ENCODE results near the gene IL20.

DNA sequence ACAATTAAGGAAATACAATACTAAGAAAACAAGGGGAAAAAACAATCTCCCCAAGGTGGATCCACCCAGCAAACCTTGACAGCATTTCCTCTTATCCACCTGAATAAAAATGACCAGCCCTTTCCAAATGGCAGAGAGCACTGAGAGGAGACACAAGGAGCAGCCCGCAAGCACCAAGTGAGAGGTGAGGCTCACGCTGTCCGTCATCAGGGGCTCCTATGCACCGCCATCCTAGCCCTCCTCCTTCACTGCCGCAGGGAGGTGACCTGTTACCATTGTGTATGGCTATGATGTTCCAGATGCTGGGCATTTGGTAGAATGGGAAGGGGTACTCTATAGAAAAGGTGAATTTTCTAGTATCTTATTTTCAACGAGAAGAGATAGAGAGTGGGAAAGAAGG lies 31.2 kb upstream of the IL20 start:
- TF ChIP-seq RAD21 (IDR thresholded peaks at IDR 0.05; ENCODE audit: low read depth) (no peak), FOXM1 (IDR thresholded peaks at IDR 0.05; ENCODE audit: borderline replicate concordance, low read depth) (no peak), EP300 (IDR thresholded peaks at IDR 0.05; ENCODE audit: borderline replicate concordance) (no peak), ZBTB7A (IDR thresholded peaks at IDR 0.05; ENCODE audit: low read depth) (no peak)
- TF ChIP-seq, protein P1, sequence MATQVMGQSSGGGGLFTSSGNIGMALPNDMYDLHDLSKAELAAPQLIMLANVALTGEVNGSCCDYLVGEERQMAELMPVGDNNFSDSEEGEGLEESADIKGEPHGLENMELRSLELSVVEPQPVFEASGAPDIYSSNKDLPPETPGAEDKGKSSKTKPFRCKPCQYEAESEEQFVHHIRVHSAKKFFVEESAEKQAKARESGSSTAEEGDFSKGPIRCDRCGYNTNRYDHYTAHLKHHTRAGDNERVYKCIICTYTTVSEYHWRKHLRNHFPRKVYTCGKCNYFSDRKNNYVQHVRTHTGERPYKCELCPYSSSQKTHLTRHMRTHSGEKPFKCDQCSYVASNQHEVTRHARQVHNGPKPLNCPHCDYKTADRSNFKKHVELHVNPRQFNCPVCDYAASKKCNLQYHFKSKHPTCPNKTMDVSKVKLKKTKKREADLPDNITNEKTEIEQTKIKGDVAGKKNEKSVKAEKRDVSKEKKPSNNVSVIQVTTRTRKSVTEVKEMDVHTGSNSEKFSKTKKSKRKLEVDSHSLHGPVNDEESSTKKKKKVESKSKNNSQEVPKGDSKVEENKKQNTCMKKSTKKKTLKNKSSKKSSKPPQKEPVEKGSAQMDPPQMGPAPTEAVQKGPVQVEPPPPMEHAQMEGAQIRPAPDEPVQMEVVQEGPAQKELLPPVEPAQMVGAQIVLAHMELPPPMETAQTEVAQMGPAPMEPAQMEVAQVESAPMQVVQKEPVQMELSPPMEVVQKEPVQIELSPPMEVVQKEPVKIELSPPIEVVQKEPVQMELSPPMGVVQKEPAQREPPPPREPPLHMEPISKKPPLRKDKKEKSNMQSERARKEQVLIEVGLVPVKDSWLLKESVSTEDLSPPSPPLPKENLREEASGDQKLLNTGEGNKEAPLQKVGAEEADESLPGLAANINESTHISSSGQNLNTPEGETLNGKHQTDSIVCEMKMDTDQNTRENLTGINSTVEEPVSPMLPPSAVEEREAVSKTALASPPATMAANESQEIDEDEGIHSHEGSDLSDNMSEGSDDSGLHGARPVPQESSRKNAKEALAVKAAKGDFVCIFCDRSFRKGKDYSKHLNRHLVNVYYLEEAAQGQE (IDR thresholded peaks at IDR 0.05; ENCODE audit: low read depth): no peak
- TF ChIP-seq, protein P2, sequence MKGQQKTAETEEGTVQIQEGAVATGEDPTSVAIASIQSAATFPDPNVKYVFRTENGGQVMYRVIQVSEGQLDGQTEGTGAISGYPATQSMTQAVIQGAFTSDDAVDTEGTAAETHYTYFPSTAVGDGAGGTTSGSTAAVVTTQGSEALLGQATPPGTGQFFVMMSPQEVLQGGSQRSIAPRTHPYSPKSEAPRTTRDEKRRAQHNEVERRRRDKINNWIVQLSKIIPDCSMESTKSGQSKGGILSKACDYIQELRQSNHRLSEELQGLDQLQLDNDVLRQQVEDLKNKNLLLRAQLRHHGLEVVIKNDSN (IDR thresholded peaks at IDR 0.05): no peak
- TF ChIP-seq, protein P3, sequence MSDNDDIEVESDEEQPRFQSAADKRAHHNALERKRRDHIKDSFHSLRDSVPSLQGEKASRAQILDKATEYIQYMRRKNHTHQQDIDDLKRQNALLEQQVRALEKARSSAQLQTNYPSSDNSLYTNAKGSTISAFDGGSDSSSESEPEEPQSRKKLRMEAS (IDR thresholded peaks at IDR 0.05): no peak
